Cardiac muscle cell (in vitro differentiated cells and primary cell): Measurements from ENCODE around the gene PDP2. TPM values are rescaled to one million over a fixed set of nuclear protein-coding genes. Genes with fewer than 3 reads are reported as not detected.

Experiments used
- DNase-seq, 2 donors: peaks; one replicate each; pipeline versions ENCODE4 v3.0.0 to v3.0.0-alpha.2; 2010 to 2017; ENCODE audit warnings: low read depth in 1 of 2, low spot score in 1 of 2
- H3K27ac ChIP-seq: fragments of 200-600 bp; sonication (generic); 2 replicates; pipeline ENCODE4 v1.5.1; 2016
- H3K27me3 ChIP-seq: fragments of 200-600 bp; sonication (generic); 2 replicates; pipeline ENCODE4 v1.6.0; 2016; ENCODE audit warnings: control low read depth
- H3K36me3 ChIP-seq: fragments of 200-600 bp; sonication (generic); 2 replicates; pipeline ENCODE4 v1.5.1; 2016; ENCODE audit warnings: control low read depth
- H3K4me1 ChIP-seq: fragments of 200-600 bp; sonication (generic); 2 replicates; pipeline ENCODE4 v1.8.1; 2017; ENCODE audit warnings: low read depth, mild to moderate bottlenecking, mixed run types
- H3K4me3 ChIP-seq: fragments of 200-600 bp; sonication (generic); 2 replicates; pipeline ENCODE4 v1.5.1; 2016; ENCODE audit warnings: mild to moderate bottlenecking
- H3K9me3 ChIP-seq: fragments of 200-600 bp; sonication (generic); 2 replicates; pipeline ENCODE4 v1.5.1; 2017; ENCODE audit warnings: low read depth, mild to moderate bottlenecking, control low read depth
- CTCF ChIP-seq: IDR thresholded peaks from 2 replicates; pipeline ENCODE4 v1.5.1; 2012; ENCODE audit warnings: low read depth, mild to moderate bottlenecking, low read length
- polyA plus RNA-seq: library from polyadenylated mRNA; unstranded; fragments of >200 nt; fragmentation: Nextera tagmentation; extraction: Ambion mirVana; gene quantifications from 2 replicates; pipeline ENCODE4 v1.2.1, GENCODE V29; 2016
- total RNA-seq: library from RNA; depleted of rRNA; stranded (reverse); fragments of >200 nt; gene quantifications from 2 replicates; pipeline ENCODE4 v1.2.3, GENCODE V29; 2016

PDP2 gene
- total and polyA plus RNA-seq, 2 experiments from 2014 or later: 4.1 to 19.4 TPM

DNA sequence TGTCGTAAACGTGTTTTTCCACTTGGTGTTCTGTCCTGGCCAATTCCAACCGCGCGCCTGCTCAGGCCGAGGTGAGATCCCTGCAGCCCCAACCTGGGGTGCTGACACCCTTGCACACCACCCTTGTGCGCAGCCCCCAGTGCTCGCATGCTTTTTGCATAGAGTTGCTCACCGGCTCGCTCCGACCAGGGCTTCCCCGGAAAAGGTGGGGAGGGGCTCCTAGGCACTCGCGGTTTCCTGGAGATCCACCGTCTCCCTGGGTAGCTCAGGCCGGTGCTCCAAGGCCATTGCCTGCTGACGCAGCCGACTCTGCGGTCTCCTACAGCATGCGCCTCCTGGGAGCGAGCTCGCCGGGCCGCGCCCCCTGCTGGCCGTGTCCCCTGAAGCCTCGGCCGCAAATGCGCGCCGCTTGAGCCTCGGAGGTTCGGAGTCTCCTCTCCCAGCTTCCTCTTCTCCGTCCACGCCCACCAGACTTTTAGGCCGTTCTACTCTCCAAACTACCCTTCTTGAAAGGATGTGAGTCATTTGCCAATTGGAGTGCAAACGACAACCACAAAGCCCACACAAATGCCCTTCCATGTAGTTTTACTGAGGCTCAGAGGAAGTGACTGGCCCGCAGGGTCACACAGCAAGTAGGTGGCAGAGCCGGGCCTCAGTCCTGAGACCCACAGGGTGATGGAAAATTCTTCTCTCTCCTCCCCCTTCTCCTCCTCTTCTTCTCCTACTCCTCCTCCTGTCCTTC, 7.2 kb upstream of the PDP2 start:
- peak; percentile 90 to 99 for DNase-seq
- Histone ChIP-seq H3K27ac (no peak overlapping the region), H3K36me3 (no peaks in the 10 kb centered on the region), H3K4me3 (no peak overlapping the region), H3K27me3 (peaks cover 6% of the 10 kb centered on the region), H3K9me3 (no peaks in the 10 kb centered on the region), H3K4me1 (no peaks in the 10 kb centered on the region)
- TF ChIP-seq CTCF: peak; percentile 95

DNA sequence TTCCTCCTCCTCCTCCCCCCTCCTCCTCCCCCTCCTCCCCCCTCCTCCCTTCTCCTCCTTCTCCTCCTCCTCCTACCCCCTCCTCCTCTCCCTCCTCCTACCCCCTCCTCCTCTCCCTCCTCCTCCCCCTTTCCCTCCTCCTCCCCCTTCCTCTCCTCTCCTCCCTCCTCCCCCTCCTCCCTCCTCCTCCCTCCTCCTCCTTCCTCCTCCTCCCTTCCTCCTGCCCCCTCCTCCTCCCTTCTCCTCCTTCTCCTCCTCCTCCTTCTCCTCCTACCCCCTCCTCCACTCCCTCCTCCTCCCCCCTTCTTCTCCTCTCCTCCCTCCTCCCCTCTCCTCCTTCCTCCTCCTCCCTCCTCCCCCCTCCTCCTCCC, 6.6 kb upstream of the PDP2 start:
- peaks cover 6% of the 10 kb centered on the region for H3K27me3 ChIP-seq
- no peak overlapping the region for H3K27ac ChIP-seq
- H3K9me3 ChIP-seq: no peaks in the 10 kb centered on the region
- no peaks in the 10 kb centered on the region for H3K4me1 ChIP-seq
- no peaks in the 10 kb centered on the region for H3K36me3 ChIP-seq
- no peak overlapping the region for H3K4me3 ChIP-seq
- no peak for TF ChIP-seq CTCF
- DNase-seq: no peak

DNA sequence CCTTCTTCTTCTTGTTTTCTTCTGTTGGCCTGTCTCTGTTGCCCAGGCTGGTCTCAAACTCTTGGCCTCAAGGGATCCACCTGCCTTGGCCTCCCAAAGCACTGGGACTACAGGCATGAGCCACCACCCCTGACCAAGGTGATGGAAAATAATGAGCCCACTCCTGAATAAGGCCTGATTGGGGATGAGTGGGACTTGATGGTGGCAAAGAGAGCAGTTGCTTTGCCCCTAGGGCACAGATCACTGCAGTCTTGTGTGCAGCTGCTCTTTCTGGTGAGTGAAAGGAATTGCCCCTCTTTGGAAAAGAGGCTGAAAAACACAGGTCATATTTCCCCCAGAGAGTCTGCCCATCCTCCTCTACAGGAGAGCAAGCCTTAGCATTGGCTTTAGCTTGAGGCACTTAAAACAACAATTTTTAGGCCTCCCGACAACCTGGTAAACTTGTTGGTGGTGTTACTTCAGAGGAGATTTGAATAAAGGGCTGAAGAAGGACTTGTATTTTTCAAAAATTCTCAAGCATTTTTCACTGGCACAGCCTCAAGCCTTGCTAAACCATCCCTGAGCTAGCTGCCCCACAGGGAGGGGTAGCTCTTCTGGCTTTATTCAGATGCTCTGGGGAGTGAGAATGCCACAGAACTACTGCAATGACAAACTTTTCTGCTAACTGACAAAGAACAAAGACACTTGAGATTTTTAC, 6.1 kb upstream of the PDP2 start:
- H3K27ac ChIP-seq: no peak overlapping the region
- H3K4me3 ChIP-seq: no peak overlapping the region
- DNase-seq: peak in 1 of 2 donors; percentile 68
- no peaks in the 10 kb centered on the region for H3K9me3 ChIP-seq
- H3K4me1 ChIP-seq: no peaks in the 10 kb centered on the region
- no peaks in the 10 kb centered on the region for H3K36me3 ChIP-seq
- peaks cover 6% of the 10 kb centered on the region for H3K27me3 ChIP-seq
- no peak for TF ChIP-seq CTCF

DNA sequence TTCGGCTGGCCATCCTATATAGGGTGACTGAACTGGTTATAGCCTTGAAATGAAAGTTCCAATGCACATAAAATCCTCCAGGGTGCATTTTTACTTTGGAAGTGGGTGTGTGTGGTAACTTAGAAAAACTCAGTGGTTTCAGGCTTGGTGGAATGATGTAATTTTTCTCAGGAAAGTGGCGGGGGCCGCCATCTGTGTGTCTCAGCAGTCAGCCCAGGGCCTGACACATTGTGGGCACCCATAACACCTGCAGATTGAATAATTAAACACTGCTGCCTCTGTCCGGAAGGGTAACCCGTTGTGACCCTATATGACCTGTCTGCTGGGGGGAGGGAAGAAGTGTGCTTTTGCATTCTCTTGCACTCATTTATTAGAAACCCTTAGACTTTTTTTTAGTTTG, 2.2 kb upstream of the PDP2 start:
- no peak for TF ChIP-seq CTCF
- no peak overlapping the region for H3K27ac ChIP-seq
- no peaks in the 10 kb centered on the region for H3K4me1 ChIP-seq
- no peak overlapping the region for H3K4me3 ChIP-seq
- no peaks in the 10 kb centered on the region for H3K9me3 ChIP-seq
- no peaks in the 10 kb centered on the region for H3K36me3 ChIP-seq
- DNase-seq: no peak
- no peaks in the 10 kb centered on the region for H3K27me3 ChIP-seq

GRCh38 chr16:66881014-66881417, 701 bp downstream of the PDP2 start:
- H3K36me3 ChIP-seq: peaks cover 3% of the 10 kb centered on the region
- no peaks in the 10 kb centered on the region for H3K9me3 ChIP-seq
- H3K4me1 ChIP-seq: no peaks in the 10 kb centered on the region
- H3K27me3 ChIP-seq: no peaks in the 10 kb centered on the region
- no peak overlapping the region for H3K27ac ChIP-seq
- TF ChIP-seq CTCF: no peak
- peak overlapping the region; percentile 58 for H3K4me3 ChIP-seq
- no peak for DNase-seq
